Measurements from ENCODE around the gene RAMP3.

DNA sequence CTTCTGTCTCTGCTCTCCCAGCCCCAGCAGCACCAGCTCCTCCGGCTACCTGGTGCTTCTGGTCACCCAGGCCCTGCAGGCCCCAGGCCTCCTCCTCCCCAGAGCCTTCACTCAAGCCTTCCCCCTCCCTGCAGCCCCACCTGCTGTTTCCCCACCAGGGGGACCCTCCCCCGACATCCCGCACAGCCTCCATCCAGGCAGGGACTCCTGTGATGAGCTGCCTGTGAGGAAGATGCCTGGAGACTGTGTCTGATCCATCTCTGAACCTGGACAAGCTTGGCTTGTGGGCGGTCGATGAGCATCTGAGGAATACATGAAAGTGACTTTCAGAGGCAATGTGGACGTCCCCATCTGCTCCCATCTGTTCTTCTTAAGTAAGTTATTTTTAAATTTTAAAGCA is 45.0 kb downstream of the RAMP3 start:
- TF ChIP-seq, protein P1, sequence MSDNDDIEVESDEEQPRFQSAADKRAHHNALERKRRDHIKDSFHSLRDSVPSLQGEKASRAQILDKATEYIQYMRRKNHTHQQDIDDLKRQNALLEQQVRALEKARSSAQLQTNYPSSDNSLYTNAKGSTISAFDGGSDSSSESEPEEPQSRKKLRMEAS (IDR thresholded peaks at IDR 0.05) = no peak
- TF ChIP-seq EGR1 (IDR thresholded peaks at IDR 0.05) (no peak), CREB1 (IDR thresholded peaks at IDR 0.05; ENCODE audit: low read depth) (no peak), TAF1 (IDR thresholded peaks at IDR 0.05; ENCODE audit: low read depth) (no peak), YY1 (IDR thresholded peaks at IDR 0.05; ENCODE audit: low read depth) (no peak)
